Ramos (cell line): ENCODE measurements around the gene MIPOL1.
"Not testable (repeated sequence)": the region's sequence is repeated elsewhere in the genome, so short reads cannot be mapped to it uniquely, and the experiment has no call there.

ENCODE experiments used
- in situ Hi-C: fragments of 300-500 bp; cut with MboI; formaldehyde crosslinking; loops from one replicate; pipeline ENCODE4 v1.14.3; 2022; ENCODE audit warnings: low sequenced_read_pairs; ENCODE audit not compliant: unreplicated experiment

MIPOL1 gene

GRCh38 chr14:37274652-37275051 lies 76.9 kb downstream of the MIPOL1 start:
- in situ Hi-C loops = no loop called here

GRCh38 chr14:37275963-37276362 lies 78.2 kb downstream of the MIPOL1 start:
- in situ Hi-C loops = no loop called here

GRCh38 chr14:37278636-37279538 lies 81.2 kb downstream of the MIPOL1 start:
- in situ Hi-C loops = no loop called here

GRCh38 chr14:37279818-37280217 lies 82.1 kb downstream of the MIPOL1 start:
- in situ Hi-C loops = no loop called here

GRCh38 chr14:37284760-37285159 lies 87.0 kb downstream of the MIPOL1 start:
- in situ Hi-C loops = no loop called here

- in situ Hi-C loops = no loop called here
Measured at GRCh38 chr14:37285220-37285619, 87.5 kb downstream of the MIPOL1 start.

GRCh38 chr14:37289688-37290087 lies 92.0 kb downstream of the MIPOL1 start:
- in situ Hi-C loops = no loop called here

GRCh38 chr14:37295262-37295661 lies 97.5 kb downstream of the MIPOL1 start:
- in situ Hi-C loops = not testable (repeated sequence)

- in situ Hi-C loops = no loop called here
Measured at GRCh38 chr14:37311252-37311651, 113.5 kb downstream of the MIPOL1 start.

GRCh38 chr14:37318938-37319337 lies 121.2 kb downstream of the MIPOL1 start:
- in situ Hi-C loops = no loop called here

- in situ Hi-C loops = no loop called here
Measured at GRCh38 chr14:37320106-37320505, 122.4 kb downstream of the MIPOL1 start.

GRCh38 chr14:37325332-37325731 lies 127.6 kb downstream of the MIPOL1 start:
- in situ Hi-C loops = no loop called here

- in situ Hi-C loops = no loop called here
Measured at GRCh38 chr14:37326434-37326833, 128.7 kb downstream of the MIPOL1 start.

- in situ Hi-C loops = not testable (repeated sequence)
Measured at GRCh38 chr14:37327933-37328332, 130.2 kb downstream of the MIPOL1 start.

- in situ Hi-C loops = no loop called here
Measured at GRCh38 chr14:37328673-37329072, 130.9 kb downstream of the MIPOL1 start.

GRCh38 chr14:37329189-37330001 lies 131.7 kb downstream of the MIPOL1 start:
- in situ Hi-C loops = no loop called here

- in situ Hi-C loops = no loop called here
Measured at GRCh38 chr14:37330910-37331309, 133.2 kb downstream of the MIPOL1 start.

- in situ Hi-C loops = no loop called here
Measured at GRCh38 chr14:37340353-37340752, 142.6 kb downstream of the MIPOL1 start.

GRCh38 chr14:37343307-37344094 lies 145.8 kb downstream of the MIPOL1 start:
- in situ Hi-C loops = no loop called here

GRCh38 chr14:37363661-37364060 lies 165.9 kb downstream of the MIPOL1 start:
- in situ Hi-C loops = no loop called here
